Right lobe of liver (tissue), 6 donors: ENCODE measurements around the gene KCNJ16. TPM values are rescaled to one million over a fixed set of nuclear protein-coding genes. Genes with fewer than 3 reads are reported as not detected.

Experiments
- ATAC-seq, 4 donors: fragments of 200-7000 bp; cut with Tn5 transposase; one replicate each; pipeline ENCODE4 v1.9.1; 2020; ENCODE audit warnings: mild to moderate bottlenecking in 4 of 4, moderate library complexity in 4 of 4
- DNase-seq, 3 donors: peaks; one replicate each; pipeline ENCODE4 v3.0.0-alpha.2; 2020
- H3K27ac ChIP-seq, 3 donors: fragments of 200-600 bp; one replicate each; pipeline ENCODE4 v1.8.0; 2022
- H3K27me3 ChIP-seq, 2 donors: fragments of 200-600 bp; one replicate each; pipeline ENCODE4 v1.8.0; 2022
- H3K36me3 ChIP-seq, 4 donors: fragments of 200-600 bp; sonication (generic) in 1 of 4; one replicate each; pipeline versions ENCODE4 v1.5.1 to v1.8.0; 2017 to 2022; ENCODE audit warnings: control low read depth in 1 of 4
- H3K4me1 ChIP-seq, 4 donors: fragments of 200-600 bp; sonication (generic) in 1 of 4; one replicate each; pipeline versions ENCODE4 v1.5.1 to v1.8.0; 2017 to 2022; ENCODE audit warnings: control low read depth in 1 of 4
- H3K4me3 ChIP-seq, 3 donors: fragments of 200-600 bp; one replicate each; pipeline ENCODE4 v1.8.0; 2022
- H3K9me3 ChIP-seq, 4 donors: fragments of 200-600 bp; sonication (generic) in 1 of 4; one replicate each; pipeline versions ENCODE4 v1.5.1 to v1.8.0; 2017 to 2022; ENCODE audit warnings: control low read depth in 1 of 4
- CTCF ChIP-seq, 4 donors: fragments of 200-600 bp in 3 of 4; fragments of 450-650 bp in 1 of 4; IDR thresholded peaks; one replicate each; pipeline versions ENCODE4 v1.5.1 to v1.8.0; 2016 to 2022; ENCODE audit warnings: antibody characterized with exemption in 4 of 4, mild to moderate bottlenecking in 2 of 4
- POLR2A ChIP-seq: fragments of 450-650 bp; IDR thresholded peaks from one replicate; pipeline ENCODE4 v1.6.1; 2017; ENCODE audit warnings: antibody characterized with exemption, mild to moderate bottlenecking
- WGBS: methylation state at CpG from one replicate; pipeline ENCODE4 v1.1.6; 2018; ENCODE audit warnings: low coverage, low lambda C conversion rate; ENCODE audit not compliant: insufficient coverage; ENCODE audit errors: missing lambda C conversion rate; 5-methylcytosine and 5-hydroxymethylcytosine counted together
- intact Hi-C, 2 donors: fragments of 100-400 bp; cut with DNase I; formaldehyde crosslinking; loops; one replicate each; pipeline versions ENCODE4 v1.11.2 to v1.14.1; 2022
- total RNA-seq, 6 experiments: library from RNA; depleted of rRNA in 2 of 6; stranded (reverse); fragments of >200 nt in 2 of 6; fragmentation: NEBNext Ultra II Directional in 3 of 6; extraction: Animal tissue kit (Norgen Biotek cat#: 25700) in 3 of 6; gene quantifications; one replicate each; pipeline versions ENCODE4 v1.1.0 to v1.2.4, GENCODE V29; 2016 to 2023
- donor health status: DM: no; HTN: yes; CAD: no.
- donor health status: DM: no; HTN: no; CAD: no.
- donor health status: DM: no; HTN: no; CAD: no.
- donor health status: DM: no; HTN: yes; CAD: no.
- donor health status: DM: no; HTN: yes; CAD: no.

Gene KCNJ16
- total RNA-seq, 6 experiments from 2014 or later = 0.07 to 2.1 (median 0.85) TPM

- Histone ChIP-seq H3K36me3 (no peaks in the 10 kb centered on the region), H3K4me1 (no peaks in the 10 kb centered on the region), H3K27me3 (no peaks in the 10 kb centered on the region), H3K4me3 (no peak overlapping the region), H3K27ac (no peak overlapping the region), H3K9me3 (no peaks in the 10 kb centered on the region)
- DNase-seq (no peak), ATAC-seq (no peak)
- intact Hi-C loops = no loop called here
- TF ChIP-seq CTCF (IDR thresholded peaks at IDR 0.05) = no peak
- TF ChIP-seq POLR2A = no peak
Measured at GRCh38 chr17:70031341-70031740, 43.7 kb upstream of the KCNJ16 start.

DNA sequence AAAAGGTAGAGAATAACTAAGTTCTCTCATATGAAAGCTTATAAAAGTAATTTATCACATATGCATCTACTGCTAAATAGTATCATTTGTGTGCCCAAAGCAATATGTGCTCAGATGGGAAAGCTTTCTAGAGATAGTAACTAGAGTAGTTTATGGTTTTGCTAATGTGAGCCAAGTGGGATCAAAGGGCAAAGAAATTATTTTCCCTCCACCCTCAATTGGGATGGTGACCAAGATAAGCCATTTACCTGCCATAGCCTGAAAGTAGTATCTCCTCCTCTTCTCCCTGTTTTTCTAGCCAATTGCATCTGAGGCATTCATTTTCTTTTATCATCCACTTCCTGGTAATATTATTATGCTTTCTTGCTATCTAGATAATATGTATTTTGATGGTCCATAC, 41.9 kb upstream of the KCNJ16 start:
- H3K36me3 ChIP-seq = no peaks in the 10 kb centered on the region
- TF ChIP-seq CTCF (IDR thresholded peaks at IDR 0.05) = no peak
- no peak for TF ChIP-seq POLR2A
- H3K27me3 ChIP-seq = no peaks in the 10 kb centered on the region
- no peak overlapping the region for H3K27ac ChIP-seq
- ATAC-seq = no peak
- no peaks in the 10 kb centered on the region for H3K9me3 ChIP-seq
- intact Hi-C loops = no loop called here
- no peaks in the 10 kb centered on the region for H3K4me1 ChIP-seq
- DNase-seq = no peak
- no peak overlapping the region for H3K4me3 ChIP-seq

DNA sequence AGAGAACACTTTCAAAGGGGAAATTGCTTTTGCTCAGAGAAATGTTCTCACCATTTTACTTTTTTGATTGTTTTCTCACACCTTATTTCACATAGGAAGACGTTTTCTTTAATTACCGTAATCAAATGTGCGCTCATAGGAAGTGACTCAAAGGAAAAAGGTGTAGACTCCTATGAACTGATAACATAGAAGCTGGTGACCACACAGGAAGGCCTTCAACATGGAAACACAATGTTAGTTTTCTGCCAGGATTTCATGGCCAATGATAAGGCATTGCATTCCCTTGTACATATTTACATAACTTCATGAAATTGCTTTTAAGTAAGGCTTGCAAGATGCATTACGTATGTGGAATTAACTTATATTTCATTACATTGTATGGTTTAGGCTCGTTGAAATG, 40.9 kb upstream of the KCNJ16 start:
- intact Hi-C loops = no loop called here

GRCh38 chr17:70037498-70037897, 37.5 kb upstream of the KCNJ16 start:
- Histone ChIP-seq H3K27ac (no peak overlapping the region), H3K36me3 (no peaks in the 10 kb centered on the region), H3K4me3 (no peak overlapping the region), H3K4me1 (no peaks in the 10 kb centered on the region), H3K27me3 (no peaks in the 10 kb centered on the region), H3K9me3 (no peaks in the 10 kb centered on the region)
- no peak for DNase-seq
- ATAC-seq = no peak
- no peak for TF ChIP-seq POLR2A
- TF ChIP-seq CTCF (IDR thresholded peaks at IDR 0.05) = no peak
- intact Hi-C loops = no loop called here
- 56% methylated on average over 2 of the region's 2 CpGs for WGBS

More for the DNA sequence above, 40.9 kb upstream of the KCNJ16 start:
- ATAC-seq = peak in 1 of 4 donors; percentile 54
- Histone ChIP-seq H3K4me1 (no peaks in the 10 kb centered on the region), H3K36me3 (no peaks in the 10 kb centered on the region), H3K27me3 (no peaks in the 10 kb centered on the region), H3K9me3 (no peaks in the 10 kb centered on the region), H3K27ac (no peak overlapping the region), H3K4me3 (no peak overlapping the region)
- no peak for TF ChIP-seq POLR2A
- no peak for TF ChIP-seq CTCF (IDR thresholded peaks at IDR 0.05)
- no peak for DNase-seq
- WGBS = 44% methylated on average over 5 of the region's 5 CpGs

DNA sequence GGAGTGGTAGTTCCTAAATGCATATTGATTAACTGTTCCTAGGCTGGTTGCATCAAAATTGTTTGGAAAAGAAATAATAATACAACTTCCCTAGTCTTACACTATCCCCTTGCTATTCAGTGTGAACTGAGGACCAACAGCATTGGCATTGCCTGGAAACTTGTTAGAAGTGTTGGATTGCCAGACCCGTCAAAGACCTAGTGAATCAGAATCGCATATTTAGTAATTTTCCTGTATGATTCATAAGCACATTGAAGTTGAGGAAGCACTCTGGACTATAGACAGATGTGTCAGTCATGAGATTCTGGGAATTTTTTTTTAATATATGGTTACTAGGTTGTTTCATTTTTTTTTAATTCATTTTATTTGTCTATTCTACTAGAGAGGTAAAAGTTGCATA, 34.7 kb upstream of the KCNJ16 start:
- Histone ChIP-seq H3K4me3 (no peak overlapping the region), H3K4me1 (no peaks in the 10 kb centered on the region), H3K9me3 (no peaks in the 10 kb centered on the region), H3K27me3 (no peaks in the 10 kb centered on the region), H3K27ac (no peak overlapping the region), H3K36me3 (no peaks in the 10 kb centered on the region)
- ATAC-seq = peak in 1 of 4 donors; percentile 45
- intact Hi-C loops = no loop called here
- 84% methylated on average over 2 of the region's 2 CpGs for WGBS
- no peak for DNase-seq
- TF ChIP-seq CTCF (IDR thresholded peaks at IDR 0.05) (no peak), POLR2A (no peak)
